ENCODE data around the gene PDSS1. TPM values are rescaled to one million over a fixed set of nuclear protein-coding genes. Genes with fewer than 3 reads are reported as not detected.
A peak's percentile ranks its signal among the peaks of the same experiment; 100 is the strongest.
"Not testable (repeated sequence)": the region's sequence is repeated elsewhere in the genome, so short reads cannot be mapped to it uniquely, and the experiment has no call there.

The PDSS1 gene
- total RNA-seq, 1 experiment from 2014 or later, result 15.0 TPM

DNA sequence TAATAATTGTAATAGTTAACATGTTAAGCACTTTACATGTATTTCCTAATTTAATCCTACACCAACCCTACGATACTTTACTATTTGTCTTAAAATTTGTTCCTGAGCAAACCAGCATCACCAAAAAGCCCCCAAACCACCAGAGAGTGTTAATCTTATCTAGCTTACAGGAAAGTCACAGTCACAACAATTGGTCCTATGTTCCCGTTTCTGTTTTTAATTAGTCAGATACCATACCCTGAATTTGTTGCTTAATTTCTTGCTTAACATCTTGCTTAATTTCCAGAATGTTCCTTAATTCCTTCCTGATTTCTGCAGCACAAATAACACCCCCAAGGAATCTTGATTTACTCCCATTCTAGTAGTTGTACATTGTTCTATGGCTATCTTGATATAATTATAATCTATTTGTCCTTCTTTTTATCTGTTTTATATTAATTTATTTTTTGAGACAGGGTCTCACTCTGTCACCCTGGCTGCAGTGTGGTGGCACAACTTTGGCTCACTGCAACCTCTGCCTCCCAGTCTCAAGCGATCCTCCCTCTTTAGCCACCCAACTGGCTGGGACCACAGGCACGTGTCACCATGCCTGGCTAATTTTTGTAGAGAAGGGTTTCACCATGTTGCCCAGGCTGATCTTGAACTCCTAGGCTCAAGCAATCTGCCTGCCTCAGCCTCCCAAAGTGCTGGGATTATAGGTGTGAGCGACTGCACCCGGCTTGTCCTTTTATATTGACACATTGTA, 6.6 kb upstream of the PDSS1 start:
- Histone ChIP-seq H3K4me3 (no peak overlapping the region), H3K27me3 (peaks cover 2% of the 10 kb centered on the region; the same call in 1 of the 2 replicates), H3K36me3 (no peaks in the 10 kb centered on the region), H3K9me3 (no peaks in the 10 kb centered on the region)
- DNase-seq, result no peak

DNA sequence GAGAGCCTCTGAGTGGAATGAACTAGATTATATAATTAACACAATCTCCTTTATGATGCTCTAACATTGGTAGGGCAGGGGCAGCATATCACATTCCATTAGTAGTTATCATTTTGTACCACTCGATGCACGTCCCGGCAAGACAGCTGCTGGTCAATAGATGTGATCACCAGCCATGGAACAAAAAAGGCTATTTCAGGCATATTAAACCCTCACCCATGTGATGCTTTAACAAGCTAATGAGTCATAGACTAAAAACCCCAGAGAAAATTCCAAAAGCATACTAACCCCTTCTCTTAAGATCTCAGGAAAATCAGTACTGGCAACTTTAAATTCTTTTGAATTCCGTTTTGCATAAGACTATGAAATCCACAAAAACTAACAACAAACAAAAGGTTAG, 3.0 kb upstream of the PDSS1 start:
- H3K36me3 ChIP-seq, H3K9me3 ChIP-seq, H3K27me3 ChIP-seq, H3K4me3 ChIP-seq: not testable (repeated sequence)
- DNase-seq, result peak; percentile 3

DNA sequence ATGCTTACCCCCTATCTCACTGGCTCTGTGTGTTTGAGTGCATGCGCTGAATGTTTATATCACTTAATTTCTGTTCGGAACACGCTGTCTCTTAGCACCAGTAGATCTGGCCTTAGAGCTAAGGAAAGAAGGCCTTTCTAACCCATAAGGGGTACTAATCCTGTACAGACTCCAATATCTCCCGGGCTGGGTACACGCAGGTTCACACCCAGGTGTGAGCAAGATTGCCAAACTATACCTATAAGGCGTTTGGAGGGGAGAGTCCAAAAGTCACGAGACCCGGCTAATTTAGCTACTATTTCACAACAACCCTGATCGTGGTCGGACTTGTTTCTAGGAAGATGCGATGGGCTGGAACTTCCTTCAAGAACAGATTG, 727 bp upstream of the PDSS1 start:
- Histone ChIP-seq H3K9me3 (no peaks in the 10 kb centered on the region), H3K36me3 (peaks cover 18% of the 10 kb centered on the region), H3K27me3 (peaks cover 2% of the 10 kb centered on the region; the same call in 1 of the 2 replicates), H3K4me3 (peak overlapping the region; percentile 99)
- DNase-seq, result no peak

DNA sequence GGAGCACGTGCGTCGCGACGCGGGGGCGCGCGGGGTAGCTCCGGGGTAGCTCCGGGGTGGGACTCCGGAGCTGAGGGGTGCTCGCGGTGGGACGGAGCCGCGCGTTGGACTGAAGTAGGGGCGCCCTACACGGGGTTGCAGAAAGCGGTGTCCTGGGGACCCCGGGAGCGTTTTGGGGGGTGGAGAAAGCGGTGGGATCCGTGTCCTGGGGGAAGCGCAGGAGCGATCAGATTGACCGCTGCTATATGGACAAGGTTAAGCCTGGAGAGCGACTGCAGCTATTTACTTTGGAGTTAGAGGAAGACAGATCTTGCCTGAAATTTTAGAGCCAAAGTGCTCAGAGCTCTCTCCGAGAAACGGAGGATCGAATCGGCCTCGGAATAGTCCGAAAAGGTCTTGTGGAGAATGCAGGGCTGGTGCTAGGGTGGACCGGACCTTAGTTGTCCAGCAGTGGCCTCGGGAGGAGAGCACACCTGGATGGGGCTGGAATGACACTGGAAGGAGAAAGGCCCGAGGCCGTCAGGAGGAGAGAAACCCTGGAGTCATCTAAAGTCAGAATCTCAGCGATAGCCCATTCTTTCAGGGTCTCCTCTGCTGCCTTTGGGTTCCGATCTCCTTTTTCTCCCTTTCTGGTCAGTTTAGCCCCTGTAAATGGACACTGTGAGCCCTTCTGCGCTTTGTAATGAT, 564 bp downstream of the PDSS1 start:
- H3K4me3 ChIP-seq, result peak overlapping the region; percentile 99
- DNase-seq, result peak; percentile 1
- H3K9me3 ChIP-seq, result no peaks in the 10 kb centered on the region
- peaks cover 29% of the 10 kb centered on the region for H3K36me3 ChIP-seq
- no peaks in the 10 kb centered on the region for H3K27me3 ChIP-seq

DNA sequence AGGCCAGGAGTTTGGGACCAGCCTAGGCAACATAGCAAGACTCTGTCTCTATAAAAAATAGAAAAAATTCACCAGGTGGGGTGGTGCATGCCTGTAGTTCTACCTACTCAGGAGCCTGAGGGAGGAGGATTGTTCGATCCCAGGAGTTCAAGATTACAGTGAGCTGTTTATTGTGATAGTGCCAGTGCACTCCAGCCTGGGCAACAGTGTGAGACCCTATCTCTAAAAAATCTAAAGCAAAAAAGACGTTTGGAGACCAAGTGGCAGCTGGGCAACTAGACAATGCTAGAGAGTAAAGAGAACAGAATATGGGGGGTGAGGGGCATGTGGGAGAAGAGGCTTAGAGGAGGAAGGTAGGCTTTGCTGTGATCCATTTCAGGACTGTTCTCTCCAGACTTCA, 1.4 kb downstream of the PDSS1 start:
- Histone ChIP-seq H3K4me3 (peak overlapping the region; percentile 99), H3K36me3 (peaks cover 30% of the 10 kb centered on the region), H3K27me3 (no peaks in the 10 kb centered on the region), H3K9me3 (no peaks in the 10 kb centered on the region)
- DNase-seq, result no peak

DNA sequence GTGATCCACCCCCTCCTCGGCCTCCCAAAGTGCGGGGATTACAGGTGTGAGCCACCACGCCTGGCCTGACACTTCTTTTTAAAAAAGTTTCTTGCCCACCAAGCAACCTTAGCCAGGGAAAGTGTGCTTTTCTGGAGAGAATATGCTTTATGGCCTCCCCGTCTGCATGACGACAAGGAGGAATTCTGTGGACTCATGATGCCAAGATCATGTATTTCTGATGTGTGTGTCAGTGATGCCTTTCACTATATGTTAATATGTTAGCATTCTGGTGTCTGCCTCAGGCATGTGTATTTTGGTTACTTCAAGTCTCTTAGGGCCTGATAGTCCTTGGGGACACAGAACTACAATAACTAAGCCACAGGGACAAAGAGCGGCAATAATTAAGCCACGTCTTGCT, 2.1 kb downstream of the PDSS1 start:
- no peak for DNase-seq
- Histone ChIP-seq H3K9me3 (no peaks in the 10 kb centered on the region), H3K27me3 (no peaks in the 10 kb centered on the region), H3K36me3 (peaks cover 30% of the 10 kb centered on the region), H3K4me3 (no peak overlapping the region)

DNA sequence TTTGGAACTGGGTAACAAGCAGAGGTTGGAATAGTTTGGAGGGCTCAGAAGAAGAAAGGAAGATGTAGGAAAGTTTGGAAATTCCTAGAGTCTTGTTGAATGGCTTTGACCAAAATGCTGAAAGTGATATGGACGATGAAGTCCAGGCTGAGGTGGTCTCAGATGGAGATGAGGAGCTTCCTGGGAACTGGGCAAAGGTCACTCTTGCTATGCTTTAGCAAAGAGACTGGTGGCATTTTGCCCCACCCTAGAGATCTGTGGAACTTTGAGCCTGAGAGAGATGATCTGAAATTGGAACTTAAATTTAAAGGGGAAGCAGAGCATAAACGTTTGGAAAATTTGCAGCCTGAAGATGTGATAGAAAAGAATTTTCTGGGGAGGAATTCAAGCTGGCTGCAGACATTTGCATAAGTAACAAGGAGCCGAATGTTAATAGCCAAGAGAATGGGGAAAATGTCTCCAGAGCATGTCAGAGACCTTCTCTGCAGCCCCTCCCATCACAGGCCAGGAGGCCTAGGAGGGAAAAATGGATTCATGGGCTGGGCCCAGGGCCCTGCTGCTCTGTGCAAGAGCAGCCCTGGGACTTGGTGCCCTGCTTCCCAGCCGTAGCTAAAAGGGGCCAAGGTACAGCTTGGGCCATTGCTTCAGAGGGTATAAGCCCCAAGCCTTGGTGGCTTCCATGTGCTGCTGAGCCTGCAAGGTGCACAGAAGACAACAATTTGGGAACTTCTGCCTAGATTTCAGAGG, 3.6 kb downstream of the PDSS1 start:
- Histone ChIP-seq H3K9me3 (no peaks in the 10 kb centered on the region), H3K36me3 (peaks cover 37% of the 10 kb centered on the region), H3K4me3 (no peak overlapping the region), H3K27me3 (no peaks in the 10 kb centered on the region)
- no peak for DNase-seq

DNA sequence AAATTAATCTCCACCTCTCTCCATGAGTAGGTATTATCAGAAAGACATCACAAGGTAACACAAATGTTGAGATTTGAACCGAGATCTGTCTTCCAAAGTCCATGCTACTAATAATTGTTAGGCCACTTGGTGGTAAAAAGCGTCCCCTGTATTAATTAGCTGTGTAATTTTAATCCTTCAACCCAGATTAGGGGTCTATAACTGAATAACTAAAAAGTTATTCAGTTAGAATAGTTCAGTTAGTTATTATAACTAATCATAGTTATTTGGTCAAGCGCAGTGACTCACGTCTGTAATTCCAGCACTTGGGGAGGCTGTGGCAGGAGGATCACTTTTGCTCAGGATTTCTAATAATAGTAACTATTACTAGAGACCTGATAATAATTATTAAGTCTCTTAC, 5.6 kb downstream of the PDSS1 start:
- H3K36me3 ChIP-seq, result peaks cover 49% of the 10 kb centered on the region
- H3K9me3 ChIP-seq, result no peaks in the 10 kb centered on the region
- H3K4me3 ChIP-seq, result no peak overlapping the region
- H3K27me3 ChIP-seq, result no peaks in the 10 kb centered on the region
- DNase-seq, result no peak

DNA sequence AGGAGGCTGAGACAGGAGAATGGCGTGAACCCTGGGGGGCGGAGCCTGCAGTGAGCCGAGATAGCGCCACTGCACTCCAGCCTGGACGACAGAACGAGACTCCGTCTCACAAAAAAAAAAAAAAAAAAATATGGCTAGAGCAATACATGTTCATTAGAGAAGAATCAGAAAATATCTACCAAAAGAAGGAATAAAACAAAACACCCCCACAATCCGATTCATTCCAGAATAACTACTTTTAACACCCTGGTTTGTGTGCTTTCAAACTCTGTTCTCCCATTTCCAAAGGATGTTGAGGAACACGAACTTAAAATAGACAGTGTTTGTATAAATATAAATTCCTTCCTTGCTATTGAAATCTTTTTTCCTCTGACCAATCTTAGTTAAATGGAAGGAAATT, 6.5 kb downstream of the PDSS1 start:
- H3K9me3 ChIP-seq, result no peaks in the 10 kb centered on the region
- H3K36me3 ChIP-seq, result peaks cover 56% of the 10 kb centered on the region
- no peak overlapping the region for H3K4me3 ChIP-seq
- no peak for DNase-seq
- no peaks in the 10 kb centered on the region for H3K27me3 ChIP-seq

DNA sequence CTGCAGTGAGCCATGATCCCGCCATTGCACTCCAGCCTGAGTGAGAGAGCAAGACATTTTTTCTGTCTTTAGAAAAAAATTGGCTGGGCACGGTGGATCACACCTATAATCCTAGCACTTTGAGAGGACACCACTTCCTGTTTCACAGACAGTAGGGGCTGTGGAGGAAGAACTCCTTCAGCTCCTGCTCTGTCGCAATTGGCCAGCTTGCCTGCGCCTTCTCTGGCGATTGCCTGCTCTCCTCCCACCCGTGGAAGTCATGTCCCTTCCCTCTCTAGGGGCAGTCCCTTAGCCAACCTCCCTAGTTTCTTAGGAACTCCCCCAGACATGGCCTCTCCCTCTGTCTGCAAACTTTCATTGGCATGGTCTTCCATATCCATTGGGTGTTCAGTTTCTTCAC, 8.7 kb downstream of the PDSS1 start:
- peaks cover 45% of the 10 kb centered on the region for H3K36me3 ChIP-seq
- no peak overlapping the region for H3K4me3 ChIP-seq
- H3K27me3 ChIP-seq, result no peaks in the 10 kb centered on the region
- no peak for DNase-seq
- H3K9me3 ChIP-seq, result no peaks in the 10 kb centered on the region

DNA sequence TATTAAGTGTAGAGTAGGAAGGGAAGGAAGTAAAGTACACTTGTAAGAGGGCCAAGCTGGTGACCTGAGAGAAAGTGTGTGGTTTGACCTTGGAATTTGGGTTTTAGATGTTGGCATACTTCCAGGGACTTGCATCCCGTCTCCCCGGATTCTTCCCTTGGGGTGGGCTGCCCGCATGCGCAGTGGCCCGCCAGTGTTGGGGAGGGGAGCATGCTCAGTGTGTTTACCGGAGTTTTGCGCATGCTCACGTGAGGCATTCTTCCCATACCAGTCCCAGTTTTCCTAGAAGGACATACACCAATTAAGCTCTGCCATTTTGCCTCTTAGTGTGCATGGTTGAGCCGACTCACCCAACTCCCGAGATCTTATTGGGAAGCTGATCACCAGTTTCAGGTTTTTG, 9.4 kb downstream of the PDSS1 start:
- no peaks in the 10 kb centered on the region for H3K9me3 ChIP-seq
- peaks cover 40% of the 10 kb centered on the region for H3K36me3 ChIP-seq
- no peak overlapping the region for H3K4me3 ChIP-seq
- no peak for DNase-seq
- no peaks in the 10 kb centered on the region for H3K27me3 ChIP-seq

DNA sequence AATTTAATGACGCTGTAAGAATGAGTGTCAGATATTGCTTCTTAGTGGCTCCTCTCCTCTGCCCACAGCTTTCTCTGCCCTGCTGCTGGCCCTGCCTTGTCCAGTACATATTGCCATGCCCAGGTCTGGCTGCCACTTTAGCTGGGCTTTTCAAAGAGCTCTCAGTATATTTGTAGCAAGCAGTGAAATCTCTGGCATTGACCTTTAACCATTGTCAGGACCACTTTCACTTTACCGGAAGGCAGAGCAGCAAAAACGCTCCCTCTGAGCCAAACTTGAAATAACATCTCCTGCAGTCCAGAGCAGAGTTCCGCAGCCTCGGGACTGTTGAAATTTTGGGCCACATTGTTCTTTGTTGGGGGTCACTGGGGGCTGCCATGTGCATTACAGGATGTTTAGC, 13.8 kb downstream of the PDSS1 start:
- Histone ChIP-seq H3K4me3 (no peak overlapping the region), H3K36me3 (peaks cover 31% of the 10 kb centered on the region), H3K9me3 (no peaks in the 10 kb centered on the region), H3K27me3 (no peaks in the 10 kb centered on the region)
- no peak for DNase-seq

DNA sequence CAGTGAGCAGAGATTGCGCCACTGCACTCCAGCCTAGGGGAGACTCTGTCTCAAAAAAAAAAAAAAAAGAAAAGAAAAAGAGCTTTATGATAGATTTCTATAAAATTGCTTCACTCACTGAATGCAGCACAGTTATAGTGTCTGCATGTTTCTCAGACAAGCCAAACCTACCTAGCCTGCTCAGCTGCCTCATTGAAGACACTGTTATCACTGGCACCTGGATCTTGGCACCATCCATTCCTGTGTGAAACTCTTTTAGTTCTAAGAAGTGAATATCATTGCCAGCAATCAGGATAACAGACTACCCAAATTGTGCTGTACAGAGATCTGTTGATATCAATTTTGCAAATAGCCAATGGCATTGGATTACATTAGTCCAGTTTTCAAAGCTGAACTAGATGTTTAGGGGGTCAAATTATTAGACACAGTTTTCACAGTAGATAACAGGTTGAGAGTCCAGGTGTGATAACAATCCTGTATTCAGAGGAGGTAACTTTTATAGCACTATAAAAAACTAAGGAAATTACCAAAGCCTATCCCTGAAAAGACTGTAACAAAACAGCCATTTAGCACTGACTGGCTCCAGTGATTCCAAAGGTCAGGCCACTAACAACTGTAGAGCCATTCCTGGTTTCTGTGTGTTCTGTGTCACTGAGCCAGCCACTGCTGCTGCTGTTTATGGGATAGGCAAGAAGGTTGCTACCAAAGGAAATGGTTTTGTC, 17.1 kb downstream of the PDSS1 start:
- Histone ChIP-seq H3K4me3 (no peak overlapping the region), H3K36me3 (peaks cover 30% of the 10 kb centered on the region), H3K27me3 (no peaks in the 10 kb centered on the region), H3K9me3 (no peaks in the 10 kb centered on the region)
- no peak for DNase-seq

DNA sequence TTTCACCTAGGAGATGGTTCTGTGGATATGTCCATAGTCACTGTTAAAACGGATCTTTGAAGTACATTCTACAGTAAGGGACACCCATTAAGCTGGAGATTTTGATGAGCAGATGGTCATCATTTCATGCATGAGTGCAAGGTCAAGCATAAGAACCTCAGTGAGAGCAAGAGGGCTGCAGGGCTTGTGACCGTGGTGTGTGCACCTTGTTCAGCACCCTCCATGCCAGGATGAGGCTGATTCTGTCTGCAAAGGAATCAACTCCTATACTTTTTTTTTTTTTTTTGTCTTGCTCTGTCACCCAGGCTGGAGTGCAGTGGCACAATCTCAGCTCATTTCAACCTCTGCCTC, 17.6 kb downstream of the PDSS1 start:
- H3K4me3 ChIP-seq, result no peak overlapping the region
- no peaks in the 10 kb centered on the region for H3K27me3 ChIP-seq
- H3K9me3 ChIP-seq, result no peaks in the 10 kb centered on the region
- no peak for DNase-seq
- H3K36me3 ChIP-seq, result peaks cover 34% of the 10 kb centered on the region

DNA sequence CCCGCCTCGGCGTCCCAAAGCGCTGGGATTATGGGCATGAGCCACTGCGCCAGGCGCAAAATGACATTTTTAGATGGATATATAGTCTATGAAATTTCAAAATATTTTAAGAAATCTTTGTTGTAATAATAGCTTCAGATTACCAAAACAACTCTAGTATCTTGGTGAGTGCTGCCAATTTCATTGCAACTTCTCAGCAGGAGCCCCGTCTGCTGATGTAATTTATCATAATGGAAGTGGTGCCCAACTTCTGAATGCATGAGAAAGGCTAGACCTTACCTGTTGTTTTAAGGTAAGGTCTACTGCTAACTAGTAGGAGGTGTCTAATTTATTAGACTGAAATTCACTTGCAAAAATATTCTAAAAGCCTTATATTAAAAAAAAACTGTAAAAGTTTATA, 20.0 kb downstream of the PDSS1 start:
- H3K36me3 ChIP-seq, result peaks cover 48% of the 10 kb centered on the region
- no peaks in the 10 kb centered on the region for H3K27me3 ChIP-seq
- no peak for DNase-seq
- no peak overlapping the region for H3K4me3 ChIP-seq
- no peaks in the 10 kb centered on the region for H3K9me3 ChIP-seq

DNA sequence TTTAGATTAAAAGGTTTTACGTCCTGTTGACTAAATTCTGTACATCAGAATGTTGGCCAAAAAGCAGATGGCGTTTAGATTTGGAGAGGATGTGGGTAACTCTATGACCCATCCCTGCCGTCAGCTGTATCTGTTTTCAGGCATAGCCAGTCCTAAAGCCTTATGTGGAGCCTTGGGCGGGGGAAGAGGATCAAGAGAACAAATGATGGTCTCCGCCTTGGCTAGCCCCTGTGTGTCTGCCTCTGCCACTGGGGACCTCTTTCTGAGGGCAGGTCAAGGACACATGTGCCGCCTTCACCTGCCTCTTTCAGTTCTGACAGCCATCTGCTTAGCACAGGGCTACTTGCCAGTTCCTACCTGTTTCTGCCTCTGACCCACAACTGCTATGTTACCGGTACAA, 24.1 kb downstream of the PDSS1 start:
- Histone ChIP-seq H3K27me3 (no peaks in the 10 kb centered on the region), H3K36me3 (peaks cover 65% of the 10 kb centered on the region), H3K4me3 (no peak overlapping the region), H3K9me3 (no peaks in the 10 kb centered on the region)
- DNase-seq, result no peak

DNA sequence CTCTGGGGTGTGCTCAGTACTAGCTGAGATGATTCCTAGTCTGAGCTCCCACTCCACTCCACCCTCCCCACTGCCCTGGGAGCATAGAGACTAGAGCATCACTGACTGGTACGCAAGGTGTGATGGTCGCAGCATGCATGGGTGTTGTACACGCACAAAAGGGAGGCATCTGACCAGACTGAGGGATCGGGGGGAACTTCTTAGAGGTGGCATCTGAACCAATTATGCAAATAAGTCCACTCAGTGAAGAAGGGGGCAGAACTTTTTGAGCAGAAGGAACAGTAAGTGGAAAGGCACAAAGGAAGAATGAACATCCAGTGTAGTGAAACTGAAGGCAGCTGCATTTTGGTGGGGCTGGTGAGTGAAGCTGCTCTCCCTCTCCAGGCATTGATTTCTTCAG, 25.5 kb downstream of the PDSS1 start:
- H3K4me3 ChIP-seq, result no peak overlapping the region
- H3K9me3 ChIP-seq, result no peaks in the 10 kb centered on the region
- peaks cover 65% of the 10 kb centered on the region for H3K36me3 ChIP-seq
- no peaks in the 10 kb centered on the region for H3K27me3 ChIP-seq
- no peak for DNase-seq
